Measurements from ENCODE around the gene FRAS1. TPM values are rescaled to one million over a fixed set of nuclear protein-coding genes. Genes with fewer than 3 reads are reported as not detected.

The FRAS1 gene
- total RNA-seq, 1 experiment from 2014 or later: 82.0 TPM

GRCh38 chr4:78379040-78379439, 321.9 kb downstream of the FRAS1 start:
- CTCF ChIA-PET: no interaction called here
- no peak overlapping the region for H3K4me3 Mint-ChIP-seq
- peaks cover 55% of the 10 kb centered on the region for H3K36me3 Mint-ChIP-seq
- 0 out of 2 replicates have a peak, but pooled peaks cover 4% of the 10 kb centered on the region for H3K4me1 Mint-ChIP-seq
- no peak for ATAC-seq
- TF ChIP-seq ESRRA (CRISPR knock-in tag; IDR thresholded peaks at IDR 0.05; ENCODE audit: borderline replicate concordance) (no peak), FOXJ3 (CRISPR knock-in tag; IDR thresholded peaks at IDR 0.05; ENCODE audit: borderline replicate concordance) (no peak), GABPB1 (CRISPR knock-in tag; IDR thresholded peaks at IDR 0.05) (no peak), ATF6 (CRISPR knock-in tag; IDR thresholded peaks at IDR 0.05) (no peak), ERG (CRISPR knock-in tag; IDR thresholded peaks at IDR 0.05) (no peak), SP1 (CRISPR knock-in tag; conservative IDR thresholded peaks at IDR 0.05) (no peak), NR1H2 (CRISPR knock-in tag; IDR thresholded peaks at IDR 0.05) (no peak), RORB (CRISPR knock-in tag; IDR thresholded peaks at IDR 0.05) (no peak), MAX (CRISPR knock-in tag; IDR thresholded peaks at IDR 0.05) (no peak), ZNF138 (CRISPR knock-in tag; conservative IDR thresholded peaks at IDR 0.05) (no peak)
- DNase-seq (ENCODE audit: low spot score): no peak
- POLR2A ChIA-PET: no interaction called here
- H3K9me3 Mint-ChIP-seq: no peaks in the 10 kb centered on the region
- no peak overlapping the region for H3K27ac Mint-ChIP-seq
- no peaks in the 10 kb centered on the region for H3K27me3 Mint-ChIP-seq (ENCODE audit: low read depth)

GRCh38 chr4:78379991-78380729, 323.0 kb downstream of the FRAS1 start:
- ATAC-seq: no peak
- 0 out of 2 replicates have a peak, but pooled peaks cover 4% of the 10 kb centered on the region for H3K4me1 Mint-ChIP-seq
- peaks cover 56% of the 10 kb centered on the region for H3K36me3 Mint-ChIP-seq
- no peak overlapping the region for H3K27ac Mint-ChIP-seq
- CTCF ChIA-PET: no interaction called here
- DNase-seq (ENCODE audit: low spot score): no peak
- H3K4me3 Mint-ChIP-seq: no peak overlapping the region
- H3K9me3 Mint-ChIP-seq: no peaks in the 10 kb centered on the region
- POLR2A ChIA-PET: no interaction called here
- no peaks in the 10 kb centered on the region for H3K27me3 Mint-ChIP-seq (ENCODE audit: low read depth)
- no peak for TF ChIP-seq ZBTB43 (CRISPR knock-in tag; IDR thresholded peaks at IDR 0.05)
- no peak for TF ChIP-seq NFYB (CRISPR knock-in tag; conservative IDR thresholded peaks at IDR 0.05; ENCODE audit: low read depth)
- TF ChIP-seq CTCF (IDR thresholded peaks at IDR 0.05): no peak
- TF ChIP-seq JAZF1 (CRISPR knock-in tag; IDR thresholded peaks at IDR 0.05): no peak
- no peak for TF ChIP-seq PRDM15 (CRISPR knock-in tag; IDR thresholded peaks at IDR 0.05)
- no peak for TF ChIP-seq ARID4B (CRISPR knock-in tag; IDR thresholded peaks at IDR 0.05; ENCODE audit: borderline replicate concordance)
- no peak for TF ChIP-seq NR3C1 (CRISPR knock-in tag; conservative IDR thresholded peaks at IDR 0.05; ENCODE audit: low read depth)
- no peak for TF ChIP-seq FOXP1 (CRISPR knock-in tag; IDR thresholded peaks at IDR 0.05; ENCODE audit: borderline replicate concordance)
- TF ChIP-seq ZNF138 (CRISPR knock-in tag; conservative IDR thresholded peaks at IDR 0.05): no peak

Measured in WTC11 (cell line).